Thyroid gland (tissue), 4 donors: ENCODE measurements around the gene AKNAD1.

ENCODE experiments used
- POLR2A ChIP-seq, 2 donors: fragments of 450-650 bp; IDR thresholded peaks; one replicate each; pipeline ENCODE4 v1.6.1; 2017; ENCODE audit warnings: antibody characterized with exemption in 2 of 2, mild to moderate bottlenecking in 2 of 2, moderate library complexity in 1 of 2
- TF ChIP-seq, protein P1 (sequence below), 6 experiments: fragments of 200-600 bp in 3 of 6; fragments of 450-650 bp in 3 of 6; sonication (generic) in 3 of 6; IDR thresholded peaks; one replicate each; pipeline ENCODE4 v1.5.1; 2016 to 2019; ENCODE audit warnings: antibody characterized with exemption in 6 of 6, mild to moderate bottlenecking in 2 of 6, inconsistent platforms in 1 of 6, moderate library complexity in 1 of 6

DNA sequence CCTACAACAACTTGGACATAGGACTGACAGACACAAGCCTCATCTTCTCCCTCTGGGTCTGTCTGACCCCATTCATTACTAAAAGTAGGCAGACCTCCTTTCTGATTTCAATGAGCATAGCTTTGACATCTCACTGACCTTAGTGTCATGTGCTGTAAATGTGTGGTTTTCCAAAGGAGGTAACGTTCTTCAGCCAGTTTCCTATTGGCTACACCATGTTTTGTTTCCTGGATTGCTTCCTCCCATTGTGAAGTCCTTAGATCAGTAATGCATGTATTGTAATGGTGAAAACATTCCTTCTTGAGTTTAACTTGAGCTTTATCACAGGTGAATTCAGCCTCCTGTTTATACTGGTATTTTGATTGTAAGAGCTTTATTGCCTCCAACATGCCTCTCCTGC, 89.8 kb downstream of the AKNAD1 start:
- TF ChIP-seq, protein P1, sequence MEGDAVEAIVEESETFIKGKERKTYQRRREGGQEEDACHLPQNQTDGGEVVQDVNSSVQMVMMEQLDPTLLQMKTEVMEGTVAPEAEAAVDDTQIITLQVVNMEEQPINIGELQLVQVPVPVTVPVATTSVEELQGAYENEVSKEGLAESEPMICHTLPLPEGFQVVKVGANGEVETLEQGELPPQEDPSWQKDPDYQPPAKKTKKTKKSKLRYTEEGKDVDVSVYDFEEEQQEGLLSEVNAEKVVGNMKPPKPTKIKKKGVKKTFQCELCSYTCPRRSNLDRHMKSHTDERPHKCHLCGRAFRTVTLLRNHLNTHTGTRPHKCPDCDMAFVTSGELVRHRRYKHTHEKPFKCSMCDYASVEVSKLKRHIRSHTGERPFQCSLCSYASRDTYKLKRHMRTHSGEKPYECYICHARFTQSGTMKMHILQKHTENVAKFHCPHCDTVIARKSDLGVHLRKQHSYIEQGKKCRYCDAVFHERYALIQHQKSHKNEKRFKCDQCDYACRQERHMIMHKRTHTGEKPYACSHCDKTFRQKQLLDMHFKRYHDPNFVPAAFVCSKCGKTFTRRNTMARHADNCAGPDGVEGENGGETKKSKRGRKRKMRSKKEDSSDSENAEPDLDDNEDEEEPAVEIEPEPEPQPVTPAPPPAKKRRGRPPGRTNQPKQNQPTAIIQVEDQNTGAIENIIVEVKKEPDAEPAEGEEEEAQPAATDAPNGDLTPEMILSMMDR (IDR thresholded peaks at IDR 0.05): no peak
- TF ChIP-seq POLR2A (IDR thresholded peaks at IDR 0.05): no peak
